NCI-H1105 treated with DMSO at 0.1 percent for 48 hours (cell line): Measurements from ENCODE around the gene USP11.

ENCODE experiments used
- DNase-seq: peaks from one replicate; lab custom pipeline; 2025; lab: John Stamatoyannopoulos, UW

USP11 gene

GRCh38 chrX:47232803-47233332, at the start of gene USP11:
Gene USP11, plus strand, starts transcription at chrX:47233009. Its CDS starts 35 bp downstream, at chrX:47233044.
- peak; percentile 46 for DNase-seq

GRCh38 chrX:47184486-47184885, 48.3 kb upstream of the USP11 start:
- no peak for DNase-seq

DNA sequence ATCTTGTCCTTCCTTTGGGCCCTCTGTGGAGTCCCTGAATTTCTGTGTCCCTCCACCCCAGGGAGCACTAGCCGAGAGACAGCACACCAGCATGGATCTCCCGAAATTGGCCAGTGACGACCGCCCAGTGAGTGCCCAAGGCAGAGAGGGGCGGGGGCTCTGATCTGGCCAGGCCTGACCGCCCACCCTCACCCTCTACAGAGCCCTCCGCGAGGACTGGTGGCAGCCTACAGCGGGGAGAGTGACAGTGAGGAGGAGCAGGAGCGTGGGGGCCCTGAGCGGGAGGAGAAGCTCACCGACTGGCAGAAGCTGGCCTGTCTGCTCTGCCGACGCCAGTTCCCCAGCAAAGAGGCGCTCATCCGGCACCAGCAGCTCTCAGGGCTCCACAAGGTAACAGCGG, 47.6 kb upstream of the USP11 start:
- no peak for DNase-seq

DNA sequence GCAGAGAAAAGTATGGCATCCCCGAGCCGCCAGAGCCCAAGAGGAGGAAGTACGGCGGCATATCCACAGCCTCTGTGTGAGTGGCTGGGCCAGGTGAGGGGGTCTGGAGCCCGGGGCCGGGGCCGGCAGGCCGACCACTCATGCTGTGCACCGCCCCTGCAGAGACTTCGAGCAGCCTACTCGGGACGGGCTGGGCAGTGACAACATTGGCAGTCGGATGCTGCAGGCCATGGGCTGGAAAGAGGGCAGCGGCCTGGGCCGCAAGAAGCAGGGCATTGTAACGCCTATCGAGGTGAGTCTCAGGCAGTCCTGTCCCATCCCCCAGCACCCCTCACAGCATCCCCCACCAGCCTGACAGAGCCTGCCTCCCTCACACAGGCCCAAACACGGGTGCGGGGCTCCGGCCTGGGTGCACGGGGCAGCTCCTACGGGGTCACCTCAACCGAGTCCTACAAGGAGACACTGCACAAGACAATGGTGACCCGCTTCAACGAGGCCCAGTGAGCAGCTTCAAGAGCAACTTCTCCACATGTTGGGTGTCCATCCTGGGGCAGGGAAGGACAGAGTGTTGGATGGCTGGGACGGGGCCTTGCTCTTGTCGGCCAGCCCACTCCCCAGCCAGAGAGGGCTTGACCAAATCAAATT, 46.6 kb upstream of the USP11 start:
- DNase-seq: no peak

DNA sequence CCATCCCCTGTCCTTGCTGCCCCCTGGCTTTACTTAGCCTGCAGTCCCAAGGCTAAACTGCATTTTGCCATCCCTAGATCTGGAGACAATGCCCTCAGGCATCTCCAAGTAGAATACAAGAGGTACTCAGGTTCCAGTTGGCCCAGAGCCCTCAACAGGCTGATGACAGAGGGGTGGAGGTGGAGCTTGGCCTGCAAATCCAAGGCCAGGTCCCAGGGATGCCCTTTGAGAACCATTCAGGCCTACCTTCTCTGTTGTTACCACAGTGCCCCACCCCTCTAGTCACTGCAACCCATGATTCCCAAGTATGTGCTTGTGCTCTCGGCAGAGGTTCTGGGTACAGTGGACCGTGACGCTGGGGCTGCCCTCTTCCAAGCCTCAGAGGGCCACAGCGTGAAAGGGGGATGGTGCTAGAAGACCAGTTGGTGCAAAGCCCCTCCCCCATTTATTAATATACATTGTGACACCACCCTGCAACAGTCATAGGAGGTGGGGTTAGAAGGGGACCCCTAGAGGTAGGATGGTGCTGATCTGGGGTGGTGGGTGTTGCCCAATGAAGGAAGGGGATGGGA, 45.6 kb upstream of the USP11 start:
- DNase-seq: no peak

- DNase-seq: no peak
Measured at GRCh38 chrX:47189906-47190305, 42.9 kb upstream of the USP11 start.

- peak; percentile 89 for DNase-seq
Measured at GRCh38 chrX:47190445-47191269, 42.2 kb upstream of the USP11 start.

GRCh38 chrX:47191331-47191730, 41.5 kb upstream of the USP11 start:
- no peak for DNase-seq

DNA sequence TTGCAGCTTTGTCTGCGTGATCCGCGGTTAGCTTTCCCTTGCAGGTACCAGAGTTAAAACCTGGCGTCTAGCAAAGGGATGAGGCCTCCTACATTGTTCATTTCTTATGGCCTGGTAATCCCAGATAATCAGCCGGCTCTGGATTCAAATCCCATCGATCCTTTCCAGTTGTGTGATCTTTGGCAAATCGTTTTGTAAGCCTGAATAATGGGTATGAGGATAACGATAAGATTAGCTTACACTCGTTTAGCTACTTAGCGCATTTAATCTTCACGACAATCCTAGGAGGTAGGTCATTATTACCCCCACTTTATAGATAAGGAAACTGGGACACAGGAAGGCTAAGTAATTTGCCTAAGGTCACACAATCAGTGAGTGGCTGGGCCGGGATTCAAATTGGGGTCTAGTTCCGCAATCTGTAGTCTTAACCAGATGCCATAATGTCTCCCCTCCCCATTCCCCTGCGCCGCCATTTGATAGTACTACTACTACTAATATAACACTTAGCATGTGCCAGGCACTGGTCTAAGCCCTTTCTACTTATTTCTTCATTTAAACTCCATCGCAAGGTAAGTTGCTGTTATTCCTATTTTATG, 40.9 kb upstream of the USP11 start:
- DNase-seq: no peak

- DNase-seq: peak; percentile 91
Measured at GRCh38 chrX:47193475-47194193, 39.2 kb upstream of the USP11 start, which contains the start of gene UBA1. Gene UBA1, plus strand, starts transcription at chrX:47193829. Its CDS starts 4,974 bp downstream, at chrX:47198803.

DNA sequence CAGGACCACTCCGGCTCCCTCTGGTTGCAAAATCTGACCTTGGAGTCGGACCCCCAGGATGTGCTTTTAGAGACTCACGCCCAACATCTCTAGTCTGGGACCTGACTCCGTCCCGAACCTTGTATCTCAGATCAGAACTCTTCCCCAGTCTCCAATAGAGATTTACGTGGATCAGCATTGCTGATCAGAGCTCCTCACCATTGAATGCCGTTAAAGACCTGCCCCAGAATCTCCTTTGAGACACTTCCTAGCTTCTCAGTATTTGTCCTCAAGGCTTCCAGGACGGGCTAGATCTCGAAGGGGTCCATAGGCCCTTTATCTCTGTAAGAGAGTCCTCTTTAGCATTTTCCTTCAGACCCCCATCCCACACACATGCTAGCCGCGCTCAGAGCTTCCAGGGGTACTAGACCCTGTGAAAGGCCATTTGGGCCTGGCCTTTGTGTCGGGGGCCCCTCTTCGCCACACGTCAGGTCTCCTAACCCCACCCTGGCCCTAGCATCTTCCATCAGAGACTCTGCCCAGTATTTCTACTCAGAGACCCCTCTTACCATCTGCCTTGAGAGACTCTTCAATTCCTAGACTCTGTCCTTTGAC, 38.5 kb upstream of the USP11 start:
- DNase-seq: no peak

DNA sequence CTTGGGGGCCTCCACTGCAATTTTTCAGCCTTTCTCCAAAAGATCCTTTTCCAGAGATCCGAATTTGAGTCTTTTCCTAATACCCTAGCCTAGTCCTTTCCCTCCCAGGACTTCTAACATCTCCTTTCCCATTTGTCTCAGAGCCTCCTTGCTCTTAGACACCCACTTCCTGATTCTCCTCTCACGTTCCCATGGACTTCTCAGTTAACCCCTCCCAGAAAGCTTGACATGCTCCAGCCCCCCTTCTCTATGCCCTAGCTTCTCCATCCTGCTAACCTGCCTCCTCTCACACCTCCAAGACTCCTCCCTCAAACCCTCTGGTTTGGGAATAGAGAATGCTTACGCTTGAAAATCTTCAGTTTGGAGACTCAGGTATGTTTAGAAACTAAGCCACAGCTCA, 36.7 kb upstream of the USP11 start:
- DNase-seq: no peak

DNA sequence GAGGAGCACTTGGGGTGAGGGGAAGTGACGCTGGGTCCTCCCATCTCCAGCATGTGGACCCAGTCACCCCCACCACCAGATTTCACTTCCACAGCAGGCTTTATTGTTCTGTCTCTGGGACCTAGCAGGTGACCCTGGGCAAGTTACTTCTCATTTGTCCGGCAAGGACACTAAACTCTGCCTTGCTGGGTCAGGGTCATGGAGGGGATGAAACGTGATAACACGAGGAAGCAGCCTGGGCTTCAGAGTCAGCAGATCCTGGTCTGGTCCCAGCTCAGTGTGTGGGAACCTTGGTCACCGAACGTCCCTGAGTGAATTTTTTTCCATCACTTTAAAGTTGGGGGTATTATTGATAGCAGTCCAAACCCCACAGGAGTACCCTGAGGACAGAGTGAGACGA, 35.3 kb upstream of the USP11 start:
- DNase-seq: no peak

DNA sequence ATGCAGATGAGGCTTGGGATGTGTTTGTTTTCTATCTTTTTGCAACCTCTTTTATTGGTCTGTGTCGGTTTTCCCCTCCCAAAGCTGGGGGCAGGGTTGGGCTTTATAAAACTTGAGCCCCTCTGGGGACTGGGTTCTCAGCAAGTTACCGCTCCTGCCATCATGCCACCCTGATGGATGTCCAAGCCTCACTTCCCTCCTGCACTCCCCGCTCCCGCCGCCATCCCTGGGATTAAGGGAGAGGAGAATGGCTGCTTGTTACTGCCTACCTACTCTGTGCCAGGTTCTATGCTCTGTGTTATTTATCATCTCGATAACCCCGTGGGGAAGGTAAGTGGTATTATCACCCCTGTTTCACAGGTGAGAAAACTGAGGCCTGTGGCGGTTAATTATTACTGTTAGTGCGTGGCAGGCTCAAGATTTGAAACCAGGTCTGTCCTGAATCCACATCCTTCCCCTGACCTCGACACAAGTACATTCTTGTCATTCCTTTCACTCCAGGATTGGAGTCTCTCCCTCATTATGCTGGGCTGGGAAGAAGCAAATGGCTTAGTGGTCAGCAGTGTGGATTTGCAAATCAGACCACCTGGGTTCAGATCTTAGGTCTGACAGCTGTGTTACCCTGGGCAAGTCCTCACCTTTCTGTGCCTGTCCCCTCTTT, 34.7 kb upstream of the USP11 start:
- DNase-seq: no peak

DNA sequence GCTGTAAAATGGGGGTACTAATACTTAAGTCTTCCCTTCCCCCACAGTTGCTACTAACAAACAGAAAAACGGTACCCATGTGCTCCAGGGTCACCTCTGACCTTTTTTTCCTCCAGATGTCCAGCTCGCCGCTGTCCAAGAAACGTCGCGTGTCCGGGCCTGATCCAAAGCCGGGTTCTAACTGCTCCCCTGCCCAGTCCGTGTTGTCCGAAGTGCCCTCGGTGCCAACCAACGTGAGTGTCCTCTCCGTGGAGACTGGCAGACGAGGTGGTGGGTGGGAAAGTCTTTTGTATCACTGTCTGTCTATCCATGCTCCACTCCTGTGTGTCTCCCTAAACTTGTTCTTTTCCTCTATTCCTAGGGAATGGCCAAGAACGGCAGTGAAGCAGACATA, 34.1 kb upstream of the USP11 start:
- DNase-seq: no peak

GRCh38 chrX:47199286-47199685, 33.5 kb upstream of the USP11 start:
- no peak for DNase-seq

GRCh38 chrX:47200385-47201150, 32.2 kb upstream of the USP11 start:
- no peak for DNase-seq

- no peak for DNase-seq
Measured at GRCh38 chrX:47201345-47201944, 31.4 kb upstream of the USP11 start.

- DNase-seq: no peak
Measured at GRCh38 chrX:47202316-47202715, 30.5 kb upstream of the USP11 start.

DNA sequence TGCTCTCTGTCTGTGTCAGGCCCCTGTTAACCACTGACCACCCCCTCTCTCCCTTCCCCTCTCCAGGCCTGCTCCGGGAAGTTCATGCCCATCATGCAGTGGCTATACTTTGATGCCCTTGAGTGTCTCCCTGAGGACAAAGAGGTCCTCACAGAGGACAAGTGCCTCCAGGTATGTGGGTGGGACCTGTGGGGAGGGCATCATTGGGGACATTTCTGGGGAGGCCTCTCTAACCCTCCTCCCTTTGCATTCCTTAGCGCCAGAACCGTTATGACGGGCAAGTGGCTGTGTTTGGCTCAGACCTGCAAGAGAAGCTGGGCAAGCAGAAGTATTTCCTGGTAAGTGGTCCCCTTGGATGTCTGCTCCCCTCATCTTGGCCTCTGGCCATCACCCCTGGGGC, 29.9 kb upstream of the USP11 start:
- no peak for DNase-seq
